ENCODE measurements around the gene KCTD1. TPM values are rescaled to one million over a fixed set of nuclear protein-coding genes. Genes with fewer than 3 reads are reported as not detected.

Gene KCTD1
- total and polyA plus RNA-seq, 2 of the 8 experiments (the other 6 are each of a cell fraction or from before 2014, with no cell fraction given): 7.7 to 14.0 TPM

- no peak for TF ChIP-seq CHD2 (IDR thresholded peaks at IDR 0.05; ENCODE audit: low read length)
These were observed 11.7 kb downstream of the KCTD1 start (continued) for GRCh38 chr18:26536664-26537063.

Data from H1 (cell line).